Mesenchymal stem cell (in vitro differentiated cells and primary cell): ENCODE measurements around the gene LRRC63.

Source experiments
- DNase-seq: peaks from one replicate; pipeline ENCODE4 v3.0.0-alpha.2; 2013
- H2AFZ ChIP-seq: one replicate; pipeline ENCODE4 v1.6.1; 2013; ENCODE audit warnings: low read depth, mild to moderate bottlenecking, control low read depth, inconsistent platforms, low read length, moderate library complexity
- H2AK5ac ChIP-seq: 2 replicates; pipeline ENCODE4 v1.6.1; 2013; ENCODE audit warnings: low read length, moderate library complexity, mild to moderate bottlenecking, inconsistent platforms; ENCODE audit not compliant: severe bottlenecking
- H2BK120ac ChIP-seq: one replicate; pipeline ENCODE4 v1.6.1; 2013; ENCODE audit warnings: low read depth, mild to moderate bottlenecking, inconsistent platforms, low read length, moderate library complexity
- H2BK12ac ChIP-seq, 2 experiments: one replicate each; pipeline ENCODE4 v1.6.1; 2013; ENCODE audit warnings: inconsistent platforms in 2 of 2, low read length in 2 of 2, mild to moderate bottlenecking in 2 of 2, moderate library complexity in 2 of 2, control low read depth in 1 of 2
- H2BK15ac ChIP-seq: one replicate; pipeline ENCODE4 v1.6.1; 2013; ENCODE audit warnings: mild to moderate bottlenecking, low read depth, inconsistent platforms; ENCODE audit not compliant: poor library complexity, severe bottlenecking
- H2BK5ac ChIP-seq: 2 replicates; pipeline ENCODE4 v1.6.1; 2013; ENCODE audit warnings: low read depth, mild to moderate bottlenecking, low read length, control low read depth, inconsistent platforms; ENCODE audit not compliant: poor library complexity, severe bottlenecking
- H3K14ac ChIP-seq, 2 experiments: one replicate each; pipeline ENCODE4 v1.6.1; 2013; ENCODE audit warnings: inconsistent platforms in 2 of 2, low read length in 2 of 2, control low read depth in 1 of 2, mild to moderate bottlenecking in 1 of 2, moderate library complexity in 1 of 2
- H3K18ac ChIP-seq, 2 experiments: one replicate each; pipeline ENCODE4 v1.6.1; 2013; ENCODE audit warnings: inconsistent platforms in 2 of 2, low read length in 2 of 2, control low read depth in 1 of 2, low read depth in 1 of 2, mild to moderate bottlenecking in 1 of 2
- H3K23ac ChIP-seq, 2 experiments: one replicate each; pipeline ENCODE4 v1.6.1; 2013; ENCODE audit warnings: inconsistent platforms in 2 of 2, low read length in 2 of 2, mild to moderate bottlenecking in 2 of 2, moderate library complexity in 2 of 2, control low read depth in 1 of 2
- H3K27ac ChIP-seq: 2 replicates; pipeline ENCODE4 v1.5.1; 2013; ENCODE audit warnings: mild to moderate bottlenecking, moderate library complexity, low read length, control low read depth, inconsistent platforms; ENCODE audit not compliant: poor library complexity, severe bottlenecking
- H3K27me3 ChIP-seq, 2 experiments: 2 replicates each; pipeline versions ENCODE4 v1.6.1 to v1.7.0; 2013; ENCODE audit warnings: low read length in 2 of 2, mild to moderate bottlenecking in 2 of 2, moderate library complexity in 2 of 2, control low read depth in 1 of 2, inconsistent platforms in 1 of 2; ENCODE audit not compliant: control insufficient read depth in 1 of 2, insufficient read depth in 1 of 2
- H3K36me3 ChIP-seq, 2 experiments: 2 replicates each; pipeline versions ENCODE4 v1.6.1 to v1.7.0; 2013; ENCODE audit warnings: low read length in 2 of 2, control low read depth in 1 of 2, inconsistent platforms in 1 of 2, low read depth in 1 of 2, mild to moderate bottlenecking in 1 of 2; ENCODE audit not compliant: insufficient read depth in 2 of 2, control insufficient read depth in 1 of 2
- H3K4ac ChIP-seq, 2 experiments: one replicate each; pipeline ENCODE4 v1.6.1; 2013; ENCODE audit warnings: inconsistent platforms in 2 of 2, low read length in 2 of 2, mild to moderate bottlenecking in 2 of 2, moderate library complexity in 2 of 2, control low read depth in 1 of 2, low read depth in 1 of 2
- H3K4me1 ChIP-seq: 2 replicates; pipeline ENCODE4 v1.6.1; 2013; ENCODE audit warnings: low read depth, low read length, control low read depth; ENCODE audit not compliant: control insufficient read depth, insufficient read depth
- H3K4me2 ChIP-seq: 2 replicates; pipeline ENCODE4 v1.6.1; 2013; ENCODE audit warnings: low read length, mild to moderate bottlenecking, inconsistent platforms; ENCODE audit not compliant: poor library complexity, severe bottlenecking
- H3K4me3 ChIP-seq, 2 experiments: 2 replicates each; pipeline versions ENCODE4 v1.5.1 to v1.7.0; 2013; ENCODE audit warnings: low read length in 2 of 2, mild to moderate bottlenecking in 2 of 2, control low read depth in 1 of 2, low read depth in 1 of 2; ENCODE audit not compliant: insufficient read depth in 1 of 2
- H3K79me1 ChIP-seq: replicated peaks from 2 replicates; pipeline ENCODE4 v1.6.1; 2013; ENCODE audit warnings: mild to moderate bottlenecking, control low read depth, low read length, inconsistent platforms; ENCODE audit not compliant: poor library complexity, severe bottlenecking
- H3K9ac ChIP-seq: 2 replicates; pipeline ENCODE4 v1.7.0; 2013; ENCODE audit warnings: mild to moderate bottlenecking, low read length, moderate library complexity
- H3K9me3 ChIP-seq: 2 replicates; pipeline ENCODE4 v1.7.0; 2013; ENCODE audit warnings: mild to moderate bottlenecking, low read length; ENCODE audit not compliant: control insufficient read depth
- H4K8ac ChIP-seq: one replicate; pipeline ENCODE4 v1.6.1; 2013; ENCODE audit warnings: inconsistent platforms, mild to moderate bottlenecking, low read length, moderate library complexity
- H4K91ac ChIP-seq: one replicate; pipeline ENCODE4 v1.6.1; 2013; ENCODE audit warnings: mild to moderate bottlenecking, low read length, inconsistent platforms
- WGBS: methylation state at CpG from one replicate; pipeline ENCODE4 v1.1.7; 2013; ENCODE audit warnings: mixed read lengths; 5-methylcytosine and 5-hydroxymethylcytosine counted together

Gene LRRC63

GRCh38 chr13:46176756-46177155 is 35.0 kb upstream of the LRRC63 start:
- H2AFZ ChIP-seq: no peak overlapping the region
- H3K18ac ChIP-seq: no peak overlapping the region
- no peak overlapping the region for H4K91ac ChIP-seq
- H3K14ac ChIP-seq: no peak overlapping the region
- H3K4me2 ChIP-seq: no peak overlapping the region
- WGBS: 73% methylated on average over 2 of the region's 3 CpGs
- H3K4ac ChIP-seq: no peak overlapping the region
- H3K79me1 ChIP-seq: no peaks in the 10 kb centered on the region
- H3K4me3 ChIP-seq: no peak overlapping the region
- no peak overlapping the region for H2BK12ac ChIP-seq
- H3K4me1 ChIP-seq: peaks cover 3% of the 10 kb centered on the region
- H2BK120ac ChIP-seq: no peak overlapping the region
- DNase-seq: no peak
- no peak overlapping the region for H2BK5ac ChIP-seq
- no peak overlapping the region for H3K9ac ChIP-seq
- H3K23ac ChIP-seq: no peak overlapping the region
- H3K36me3 ChIP-seq: no peaks in the 10 kb centered on the region
- H3K9me3 ChIP-seq: no peaks in the 10 kb centered on the region
- H3K27ac ChIP-seq: no peak overlapping the region
- no peak overlapping the region for H2BK15ac ChIP-seq
- no peak overlapping the region for H2AK5ac ChIP-seq
- H4K8ac ChIP-seq: no peak overlapping the region
- peaks cover 0 to 3% of the 10 kb centered on the region in 2 experiments for H3K27me3 ChIP-seq

- Histone ChIP-seq H3K4ac (no peak overlapping the region), H3K23ac (no peak overlapping the region), H2BK5ac (no peak overlapping the region), H3K4me1 (peaks cover 2% of the 10 kb centered on the region), H2BK12ac (no peak overlapping the region), H2AK5ac (no peak overlapping the region), H3K9ac (no peak overlapping the region), H4K8ac (no peak overlapping the region), H2BK15ac (no peak overlapping the region), H3K79me1 (no peaks in the 10 kb centered on the region), H3K9me3 (no peaks in the 10 kb centered on the region), H4K91ac (no peak overlapping the region), H3K14ac (no peak overlapping the region), H2BK120ac (no peak overlapping the region), H3K27me3 (peaks cover 0 to 6% of the 10 kb centered on the region in 2 experiments), H3K27ac (no peak overlapping the region), H3K18ac (no peak overlapping the region), H2AFZ (no peak overlapping the region), H3K36me3 (no peaks in the 10 kb centered on the region), H3K4me2 (no peak overlapping the region), H3K4me3 (no peak overlapping the region)
- WGBS: 97% methylated on average over 2 of the region's 5 CpGs
- no peak for DNase-seq
Observed at GRCh38 chr13:46178143-46178542, 33.6 kb upstream of the LRRC63 start.

DNA sequence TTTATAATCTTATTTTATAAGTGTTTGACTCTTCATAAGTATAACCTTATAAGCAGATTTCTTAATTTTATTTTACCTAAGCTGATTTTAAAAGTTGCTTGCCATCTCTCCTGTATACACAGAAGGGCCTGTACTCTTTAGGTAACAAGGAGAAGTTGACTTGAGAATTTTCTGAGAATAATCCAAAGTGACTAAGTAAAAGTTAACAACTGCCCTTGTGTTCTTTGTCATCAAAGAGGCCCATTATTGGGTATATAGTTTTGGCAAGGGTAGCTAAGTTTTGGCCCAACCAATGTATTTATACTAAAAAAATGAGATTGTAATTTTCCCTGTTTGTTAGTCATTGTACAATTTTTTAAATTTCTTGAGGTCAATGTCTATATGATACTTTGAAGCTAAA is 32.9 kb upstream of the LRRC63 start:
- H3K4me1 ChIP-seq: peaks cover 2% of the 10 kb centered on the region
- H3K9ac ChIP-seq: no peak overlapping the region
- no peak overlapping the region for H2BK15ac ChIP-seq
- H3K36me3 ChIP-seq: no peaks in the 10 kb centered on the region
- H3K9me3 ChIP-seq: no peaks in the 10 kb centered on the region
- H2BK120ac ChIP-seq: no peak overlapping the region
- no peak overlapping the region for H3K23ac ChIP-seq
- H2BK5ac ChIP-seq: no peak overlapping the region
- H3K4ac ChIP-seq: no peak overlapping the region
- H2BK12ac ChIP-seq: no peak overlapping the region
- no peak overlapping the region for H3K18ac ChIP-seq
- no peak overlapping the region for H3K14ac ChIP-seq
- H3K27me3 ChIP-seq: peaks cover 0 to 6% of the 10 kb centered on the region in 2 experiments
- H2AK5ac ChIP-seq: no peak overlapping the region
- H3K79me1 ChIP-seq: no peaks in the 10 kb centered on the region
- no peak overlapping the region for H3K27ac ChIP-seq
- no peak overlapping the region for H3K4me3 ChIP-seq
- H4K8ac ChIP-seq: no peak overlapping the region
- no peak overlapping the region for H3K4me2 ChIP-seq
- H4K91ac ChIP-seq: no peak overlapping the region
- DNase-seq: no peak
- no peak overlapping the region for H2AFZ ChIP-seq

GRCh38 chr13:46179491-46179908 is 32.2 kb upstream of the LRRC63 start:
- Histone ChIP-seq H2BK15ac (no peak overlapping the region), H3K9me3 (no peaks in the 10 kb centered on the region), H3K79me1 (no peaks in the 10 kb centered on the region), H2AFZ (no peak overlapping the region), H4K91ac (no peak overlapping the region), H3K4me2 (no peak overlapping the region), H2BK120ac (no peak overlapping the region), H3K4me1 (peaks cover 2% of the 10 kb centered on the region), H3K27me3 (peaks cover 0 to 6% of the 10 kb centered on the region in 2 experiments), H3K27ac (no peak overlapping the region), H3K9ac (no peak overlapping the region), H2BK12ac (no peak overlapping the region), H3K36me3 (no peaks in the 10 kb centered on the region), H3K4me3 (no peak overlapping the region), H4K8ac (no peak overlapping the region), H2AK5ac (no peak overlapping the region), H3K18ac (no peak overlapping the region), H3K23ac (no peak overlapping the region), H3K14ac (no peak overlapping the region), H2BK5ac (no peak overlapping the region), H3K4ac (no peak overlapping the region)
- 91% methylated on average over 2 of the region's 3 CpGs for WGBS
- DNase-seq: no peak
